GM03348 (cell line): Measurements from ENCODE around the gene LIMS1.
"Not testable (repeated sequence)": the region's sequence is repeated elsewhere in the genome, so short reads cannot be mapped to it uniquely, and the experiment has no call there.

Experiments used
- DNase-seq: peaks from one replicate; pipeline ENCODE4 v3.0.0; 2012; ENCODE audit warnings: low spot score

Gene LIMS1

DNA sequence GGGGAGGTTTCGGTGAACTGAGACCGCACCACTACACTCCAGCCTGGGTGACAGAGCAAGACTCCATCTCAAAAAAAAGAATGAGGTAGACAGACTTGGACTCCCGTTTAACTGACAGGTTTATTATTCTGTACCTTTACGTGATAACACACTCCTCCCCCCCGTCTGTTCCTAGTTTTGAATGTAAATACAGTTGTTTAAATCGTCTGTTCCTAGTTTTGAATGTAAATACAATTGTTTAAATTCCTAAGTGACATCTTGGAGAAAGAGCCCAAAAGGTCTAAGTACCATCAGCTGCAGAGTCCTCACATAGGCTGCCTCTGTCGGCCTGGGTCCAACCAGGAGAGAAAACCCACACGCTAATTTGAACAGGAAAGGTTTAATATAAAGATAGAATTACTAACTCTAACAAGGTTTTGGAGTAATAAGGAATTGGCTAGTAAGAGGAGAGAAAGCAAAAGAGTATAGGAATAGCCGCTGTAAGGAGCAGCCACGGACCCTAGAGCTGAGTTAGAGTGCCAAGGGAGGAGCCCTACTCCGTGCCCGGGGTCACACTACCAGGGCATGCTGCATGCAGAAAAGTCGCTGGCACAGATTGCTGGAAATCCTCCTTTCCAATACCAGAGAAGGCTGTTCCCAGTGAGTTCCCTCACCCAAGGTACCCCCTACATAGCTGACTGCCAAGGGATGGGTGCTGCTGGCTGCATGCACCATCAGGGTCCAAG is 101.5 kb downstream of the LIMS1 start:
- no peak for DNase-seq

DNA sequence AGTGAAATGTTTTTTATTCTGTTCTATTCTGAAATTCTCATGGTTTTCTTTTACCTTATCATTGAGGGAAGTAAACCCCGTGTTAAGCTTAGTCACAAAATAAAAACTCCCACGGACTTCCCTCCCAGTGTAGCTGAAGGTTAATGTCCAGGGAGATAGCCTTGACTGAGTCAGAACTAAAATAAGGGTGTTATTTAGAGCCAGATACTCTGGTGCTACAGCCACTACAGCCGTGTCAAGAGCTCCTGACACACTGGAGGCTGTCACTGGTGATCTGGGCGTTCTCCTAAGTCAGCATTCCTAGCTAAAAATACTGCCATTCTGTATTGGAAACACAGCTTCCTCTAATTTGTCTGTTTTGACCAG is 103.0 kb downstream of the LIMS1 start:
- peak; percentile 61 for DNase-seq

- peak; percentile 82 for DNase-seq
Observed at GRCh38 chr2:108640731-108641130, 106.5 kb downstream of the LIMS1 start.

GRCh38 chr2:108641756-108642155 is 107.5 kb downstream of the LIMS1 start:
- DNase-seq, result no peak

- no peak for DNase-seq
Observed at GRCh38 chr2:108643261-108643849, 109.1 kb downstream of the LIMS1 start.

GRCh38 chr2:108643862-108644261 is 109.6 kb downstream of the LIMS1 start:
- not testable (repeated sequence) for DNase-seq

- DNase-seq, result not testable (repeated sequence)
Observed at GRCh38 chr2:108644446-108644845, 110.2 kb downstream of the LIMS1 start.

DNA sequence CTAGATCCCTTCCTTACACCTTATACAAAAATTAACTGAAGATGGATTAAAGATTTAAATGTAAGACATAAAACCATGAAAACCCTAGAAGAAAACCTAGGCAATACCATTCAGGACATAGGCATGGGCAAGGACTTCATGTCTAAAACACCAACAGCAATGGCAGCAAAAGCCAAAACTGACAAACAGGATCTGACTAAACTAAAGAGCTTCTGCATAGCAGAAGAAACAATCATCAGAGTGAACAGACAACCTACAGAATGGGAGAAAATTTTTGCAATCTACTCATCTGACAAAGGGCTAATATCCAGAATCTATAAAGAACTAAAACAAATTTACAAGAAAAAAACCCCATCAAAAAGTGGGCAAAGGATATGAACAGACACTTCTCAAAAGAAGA is 114.5 kb downstream of the LIMS1 start:
- DNase-seq, result not testable (repeated sequence)

DNA sequence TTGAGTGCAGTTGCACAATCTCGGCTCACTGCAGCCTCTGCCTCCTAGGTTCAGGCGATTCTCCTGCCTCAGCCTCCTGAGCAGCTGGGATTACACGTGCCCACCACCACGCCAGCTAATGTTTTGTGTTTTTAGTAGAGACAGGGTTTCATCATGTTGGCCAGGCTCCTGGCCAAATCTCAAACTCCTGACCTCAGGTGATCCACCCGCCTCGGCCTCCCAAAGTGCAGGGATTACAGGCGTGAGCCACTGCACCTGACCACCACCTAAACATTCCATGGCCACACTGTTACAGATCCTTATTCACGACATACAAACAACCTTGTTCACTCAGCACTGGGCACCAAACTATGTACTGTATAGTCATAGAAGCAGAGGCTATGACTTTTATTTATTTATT is 116.2 kb downstream of the LIMS1 start:
- not testable (repeated sequence) for DNase-seq

GRCh38 chr2:108651468-108651867 is 117.2 kb downstream of the LIMS1 start:
- DNase-seq, result not testable (repeated sequence)

GRCh38 chr2:108652187-108652931 is 118.1 kb downstream of the LIMS1 start:
- not testable (repeated sequence) for DNase-seq

DNA sequence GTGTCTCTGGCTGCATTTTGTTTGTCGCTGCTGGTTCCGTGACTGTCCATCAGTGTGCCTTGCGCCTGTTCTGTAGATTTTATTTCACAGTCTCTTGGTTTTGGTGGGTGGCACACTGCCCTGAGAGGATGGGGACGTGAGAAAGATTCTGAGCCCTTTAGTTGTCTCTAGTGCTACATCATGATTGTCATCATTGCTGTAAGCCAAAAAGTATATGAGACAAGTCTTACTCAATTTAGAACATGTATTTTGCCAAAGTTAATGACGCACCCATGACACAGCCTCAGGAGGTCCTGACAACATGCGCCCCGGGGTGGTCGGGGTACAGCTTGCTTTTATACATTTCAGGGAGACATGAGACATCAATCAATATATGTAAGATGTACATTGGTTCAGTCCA is 119.2 kb downstream of the LIMS1 start:
- not testable (repeated sequence) for DNase-seq

DNA sequence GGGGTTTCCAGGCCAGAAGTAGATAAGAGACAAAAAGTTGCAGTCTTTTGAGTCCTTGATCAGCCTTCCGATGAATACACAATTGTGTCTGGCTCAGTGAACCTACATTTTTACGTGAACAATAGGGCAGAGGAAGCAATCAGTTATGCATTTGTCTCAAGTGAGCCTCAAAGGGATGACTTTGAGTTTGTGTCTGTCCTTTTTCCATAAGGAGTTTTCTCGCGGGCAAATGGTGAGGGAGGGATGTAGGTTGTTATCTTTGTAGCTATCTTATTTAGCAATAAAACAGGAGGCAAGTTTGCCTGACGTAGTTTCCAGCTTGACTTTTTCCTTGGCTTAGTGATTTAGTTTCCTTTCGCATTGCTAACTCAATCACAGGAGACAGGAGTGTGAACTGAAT is 119.6 kb downstream of the LIMS1 start:
- not testable (repeated sequence) for DNase-seq

- not testable (repeated sequence) for DNase-seq
Observed at GRCh38 chr2:108654521-108655125, 120.4 kb downstream of the LIMS1 start.

- not testable (repeated sequence) for DNase-seq
Observed at GRCh38 chr2:108655270-108655669, 121.0 kb downstream of the LIMS1 start.

GRCh38 chr2:108656282-108656681 is 122.0 kb downstream of the LIMS1 start:
- not testable (repeated sequence) for DNase-seq

GRCh38 chr2:108657517-108657916 is 123.2 kb downstream of the LIMS1 start:
- DNase-seq, result not testable (repeated sequence)

GRCh38 chr2:108658553-108658952 is 124.3 kb downstream of the LIMS1 start:
- DNase-seq, result not testable (repeated sequence)

- DNase-seq, result not testable (repeated sequence)
Observed at GRCh38 chr2:108661493-108661892, 127.2 kb downstream of the LIMS1 start.

DNA sequence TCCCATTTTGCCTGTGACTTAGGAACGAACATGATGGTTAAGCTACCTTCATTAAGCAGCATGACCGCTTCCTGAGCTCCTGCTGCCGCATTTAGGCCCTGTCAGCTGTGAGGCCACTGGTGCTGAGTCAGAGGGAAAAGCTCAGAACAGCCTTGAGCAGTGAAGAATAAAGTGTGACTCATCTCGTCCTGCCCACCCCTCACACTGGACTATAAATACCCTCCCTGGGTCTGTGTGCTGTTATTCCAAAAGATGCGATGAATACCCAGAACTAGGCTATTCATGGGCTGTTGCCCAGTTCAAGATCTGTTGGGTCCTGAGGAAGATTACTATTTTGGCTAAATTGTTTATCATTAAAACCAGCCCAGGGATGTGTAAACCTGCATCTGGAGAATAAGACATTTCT is 127.9 kb downstream of the LIMS1 start:
- not testable (repeated sequence) for DNase-seq

DNA sequence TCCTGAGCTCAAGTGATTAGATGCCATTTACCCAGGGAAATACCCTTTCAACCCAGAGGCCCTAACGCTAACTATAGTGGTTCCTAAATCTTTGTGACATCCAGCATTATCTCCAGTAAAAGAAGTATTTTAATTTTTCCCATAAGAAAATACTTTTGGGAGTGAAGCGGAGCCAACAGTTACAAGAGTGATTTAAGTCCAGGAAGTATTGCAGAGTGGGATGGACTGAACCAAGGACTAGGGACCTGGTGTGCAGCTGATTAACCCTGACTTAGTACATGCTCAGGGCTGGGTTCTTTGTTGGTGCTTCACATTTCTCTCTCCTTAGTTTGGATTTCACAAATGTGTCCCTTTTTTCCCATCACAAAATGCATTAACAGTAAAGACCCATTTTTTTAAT is 129.1 kb downstream of the LIMS1 start:
- DNase-seq, result not testable (repeated sequence)

GRCh38 chr2:108664089-108664488 is 129.8 kb downstream of the LIMS1 start:
- DNase-seq, result not testable (repeated sequence)
